Uterus (tissue), 4 donors: ENCODE measurements around the gene RAPGEF5. TPM values are rescaled to one million over a fixed set of nuclear protein-coding genes. Genes with fewer than 3 reads are reported as not detected.

Experiments used
- DNase-seq, 2 donors: peaks; one replicate each; pipeline ENCODE4 v3.0.0-alpha.2; 2019 to 2020
- H3K27ac ChIP-seq, 2 donors: fragments of 200-600 bp; sonication (generic); 1 replicate in 1 of 2; 2 replicates in 1 of 2; pipeline ENCODE4 v1.5.1; 2016 to 2018
- H3K27me3 ChIP-seq, 2 donors: fragments of 200-600 bp; sonication (generic); one replicate each; pipeline ENCODE4 v1.5.1; 2018 to 2019; ENCODE audit warnings: control low read depth in 1 of 2
- H3K36me3 ChIP-seq, 2 donors: fragments of 200-600 bp; sonication (generic); one replicate each; pipeline ENCODE4 v1.5.1; 2019; ENCODE audit warnings: control low read depth in 1 of 2
- H3K4me1 ChIP-seq, 2 donors: fragments of 200-600 bp; sonication (generic); one replicate each; pipeline ENCODE4 v1.5.1; 2018 to 2019; ENCODE audit warnings: control low read depth in 1 of 2
- H3K4me3 ChIP-seq, 2 donors: fragments of 200-600 bp; sonication (generic); 1 replicate in 1 of 2; 2 replicates in 1 of 2; pipeline ENCODE4 v1.5.1; 2018 to 2019; ENCODE audit warnings: mild to moderate bottlenecking in 1 of 2
- H3K9me3 ChIP-seq, 2 donors: fragments of 200-600 bp; sonication (generic); one replicate each; pipeline ENCODE4 v1.5.1; 2019; ENCODE audit warnings: control low read depth in 1 of 2
- POLR2A ChIP-seq, 2 donors: fragments of 450-650 bp; IDR thresholded peaks; one replicate each; pipeline ENCODE4 v1.6.1; 2016; ENCODE audit warnings: antibody characterized with exemption in 2 of 2, mild to moderate bottlenecking in 1 of 2, moderate library complexity in 1 of 2
- intact Hi-C: fragments of 100-400 bp; cut with DNase I; formaldehyde crosslinking; loops from one replicate; pipeline ENCODE4 v1.15.1; 2023; ENCODE audit warnings: low total_unique reads
- total RNA-seq, 4 donors: library from RNA; depleted of rRNA in 3 of 4; stranded (reverse); fragments of >200 nt in 3 of 4; gene quantifications; one replicate each; pipeline versions ENCODE4 v1.1.0 to v1.2.4, GENCODE V29; 2014 to 2023
- TF ChIP-seq, protein P1 (sequence below), 4 experiments: fragments of 200-600 bp in 2 of 4; fragments of 450-650 bp in 2 of 4; sonication (generic) in 2 of 4; IDR thresholded peaks; one replicate each; pipeline ENCODE4 v1.5.1; 2016 to 2019; ENCODE audit warnings: antibody characterized with exemption in 4 of 4, mild to moderate bottlenecking in 2 of 4, moderate library complexity in 1 of 4
- donor health status: DM: yes; HTN: yes; CAD: no.

RAPGEF5 gene
- total RNA-seq, 4 donors from 2014 or later, result 44.7 to 124 (median 55.1) TPM

DNA sequence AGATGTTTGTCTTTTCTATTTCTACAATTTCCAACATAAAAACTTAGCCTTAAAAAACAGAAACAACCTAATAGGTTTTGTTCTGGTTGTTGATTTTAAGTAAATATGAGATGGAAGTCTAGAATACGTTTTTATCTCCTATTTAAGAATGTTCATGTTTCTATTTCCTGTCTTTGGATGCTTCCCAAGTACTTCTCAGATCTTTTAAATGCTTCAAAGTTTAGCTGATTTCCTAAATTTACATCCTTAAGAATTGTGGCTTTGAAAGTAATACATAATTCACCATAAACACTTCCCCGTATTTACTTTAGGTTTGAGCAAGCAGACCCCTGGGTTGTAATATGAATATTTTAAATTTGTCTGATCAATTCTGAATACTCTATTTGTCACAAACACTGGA, 70.5 kb downstream of the RAPGEF5 start:
- Histone ChIP-seq H3K9me3 (no peaks in the 10 kb centered on the region), H3K4me1 (no peaks in the 10 kb centered on the region), H3K27me3 (no peaks in the 10 kb centered on the region), H3K4me3 (no peak overlapping the region), H3K36me3 (no peaks in the 10 kb centered on the region), H3K27ac (no peak overlapping the region)
- no peak for DNase-seq
- intact Hi-C loops, result no loop called here
- TF ChIP-seq, protein P1, sequence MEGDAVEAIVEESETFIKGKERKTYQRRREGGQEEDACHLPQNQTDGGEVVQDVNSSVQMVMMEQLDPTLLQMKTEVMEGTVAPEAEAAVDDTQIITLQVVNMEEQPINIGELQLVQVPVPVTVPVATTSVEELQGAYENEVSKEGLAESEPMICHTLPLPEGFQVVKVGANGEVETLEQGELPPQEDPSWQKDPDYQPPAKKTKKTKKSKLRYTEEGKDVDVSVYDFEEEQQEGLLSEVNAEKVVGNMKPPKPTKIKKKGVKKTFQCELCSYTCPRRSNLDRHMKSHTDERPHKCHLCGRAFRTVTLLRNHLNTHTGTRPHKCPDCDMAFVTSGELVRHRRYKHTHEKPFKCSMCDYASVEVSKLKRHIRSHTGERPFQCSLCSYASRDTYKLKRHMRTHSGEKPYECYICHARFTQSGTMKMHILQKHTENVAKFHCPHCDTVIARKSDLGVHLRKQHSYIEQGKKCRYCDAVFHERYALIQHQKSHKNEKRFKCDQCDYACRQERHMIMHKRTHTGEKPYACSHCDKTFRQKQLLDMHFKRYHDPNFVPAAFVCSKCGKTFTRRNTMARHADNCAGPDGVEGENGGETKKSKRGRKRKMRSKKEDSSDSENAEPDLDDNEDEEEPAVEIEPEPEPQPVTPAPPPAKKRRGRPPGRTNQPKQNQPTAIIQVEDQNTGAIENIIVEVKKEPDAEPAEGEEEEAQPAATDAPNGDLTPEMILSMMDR (IDR thresholded peaks at IDR 0.05), result no peak
- TF ChIP-seq POLR2A (IDR thresholded peaks at IDR 0.05), result no peak

DNA sequence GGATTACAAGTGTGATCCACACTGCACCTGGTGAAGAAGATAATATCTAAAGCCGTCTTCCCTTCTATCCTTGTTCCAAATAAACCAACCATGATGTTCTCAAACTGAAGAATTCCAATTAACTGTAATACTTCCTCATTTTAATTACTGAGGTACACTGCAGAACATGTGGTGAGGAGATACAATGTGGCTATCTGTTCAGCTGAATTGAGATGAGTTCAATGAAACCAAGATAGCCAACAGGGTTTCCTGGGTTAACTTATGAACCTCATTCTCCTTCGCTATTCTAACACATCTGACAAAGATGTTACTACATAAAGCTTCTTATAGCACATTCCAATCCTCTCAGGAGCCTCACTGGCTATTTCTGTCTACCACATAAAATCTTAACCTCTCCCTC, 75.5 kb downstream of the RAPGEF5 start:
- Histone ChIP-seq H3K4me3 (no peak overlapping the region), H3K27me3 (no peaks in the 10 kb centered on the region), H3K36me3 (no peaks in the 10 kb centered on the region), H3K9me3 (no peaks in the 10 kb centered on the region), H3K27ac (no peak overlapping the region), H3K4me1 (no peaks in the 10 kb centered on the region)
- intact Hi-C loops, result no loop called here
- TF ChIP-seq, protein P1 (IDR thresholded peaks at IDR 0.05), result no peak
- no peak for TF ChIP-seq POLR2A (IDR thresholded peaks at IDR 0.05)
- no peak for DNase-seq

DNA sequence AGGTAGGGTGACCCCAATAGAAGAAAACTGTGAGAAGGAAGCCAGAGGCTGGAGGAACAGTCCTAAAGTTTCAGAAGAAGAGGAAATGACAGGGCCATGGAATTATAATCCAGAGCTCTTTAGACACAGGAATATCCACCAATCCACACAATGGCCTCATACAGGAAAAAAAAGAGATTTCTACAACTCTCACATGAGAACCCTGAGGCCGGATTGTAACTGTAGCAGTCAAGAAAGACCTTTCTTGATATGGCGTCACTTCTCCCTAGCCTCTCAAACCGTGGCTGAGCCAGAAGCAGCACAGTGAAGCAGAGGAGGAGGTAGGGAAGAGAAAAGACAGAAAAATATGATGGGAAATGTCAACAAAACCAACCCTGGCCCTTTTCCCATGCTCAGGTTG, 76.9 kb downstream of the RAPGEF5 start:
- H3K36me3 ChIP-seq, result no peaks in the 10 kb centered on the region
- DNase-seq, result no peak
- H3K27me3 ChIP-seq, result no peaks in the 10 kb centered on the region
- TF ChIP-seq, protein P1 (IDR thresholded peaks at IDR 0.05), result no peak
- TF ChIP-seq POLR2A (IDR thresholded peaks at IDR 0.05), result no peak
- H3K4me1 ChIP-seq, result no peaks in the 10 kb centered on the region
- no peak overlapping the region for H3K4me3 ChIP-seq
- no peaks in the 10 kb centered on the region for H3K9me3 ChIP-seq
- intact Hi-C loops, result no loop called here
- no peak overlapping the region for H3K27ac ChIP-seq

DNA sequence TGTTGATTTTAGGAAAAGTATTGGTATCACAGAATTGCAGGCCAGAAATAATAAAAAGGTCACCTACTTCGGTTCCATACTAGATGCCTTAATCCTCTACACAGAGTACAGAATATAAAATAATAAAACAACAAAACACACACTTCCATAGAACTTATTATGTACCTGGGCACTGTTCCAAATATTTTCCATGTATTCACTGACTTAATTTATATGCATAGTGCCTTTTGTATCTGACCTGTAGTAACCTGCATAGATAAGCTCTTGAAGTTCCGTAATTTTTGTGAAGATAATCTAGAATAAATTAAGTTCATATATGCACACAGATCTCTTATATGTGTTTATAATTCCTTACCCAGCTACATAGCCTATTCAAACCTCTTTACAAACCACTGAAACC, 78.3 kb downstream of the RAPGEF5 start:
- H3K4me3 ChIP-seq, result no peak overlapping the region
- no peak for TF ChIP-seq POLR2A (IDR thresholded peaks at IDR 0.05)
- TF ChIP-seq, protein P1 (IDR thresholded peaks at IDR 0.05), result no peak
- no peaks in the 10 kb centered on the region for H3K27me3 ChIP-seq
- intact Hi-C loops, result no loop called here
- no peaks in the 10 kb centered on the region for H3K36me3 ChIP-seq
- no peaks in the 10 kb centered on the region for H3K9me3 ChIP-seq
- DNase-seq, result no peak
- H3K27ac ChIP-seq, result no peak overlapping the region
- no peaks in the 10 kb centered on the region for H3K4me1 ChIP-seq

DNA sequence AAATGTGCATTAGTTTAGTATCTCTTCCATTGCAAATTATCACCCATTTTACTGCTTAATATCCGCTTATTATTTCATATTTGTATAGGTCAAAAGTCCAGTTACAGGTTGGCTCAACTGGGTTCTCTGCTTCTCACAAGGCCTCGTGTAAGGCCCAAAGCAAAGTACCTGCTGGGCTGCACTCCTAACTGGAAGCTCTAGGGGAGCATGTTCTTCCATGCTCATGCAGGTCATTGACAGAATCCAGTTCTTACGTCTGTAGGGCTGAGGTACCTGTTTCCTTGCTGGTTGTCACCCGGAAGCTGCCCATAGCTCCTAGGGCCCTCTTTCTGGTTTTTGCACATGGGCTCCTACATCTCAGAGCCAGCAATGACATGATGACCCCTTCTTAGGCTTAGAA, 79.6 kb downstream of the RAPGEF5 start:
- H3K27me3 ChIP-seq, result no peaks in the 10 kb centered on the region
- H3K27ac ChIP-seq, result no peak overlapping the region
- no peaks in the 10 kb centered on the region for H3K4me1 ChIP-seq
- H3K4me3 ChIP-seq, result no peak overlapping the region
- no peak for DNase-seq
- intact Hi-C loops, result no loop called here
- no peaks in the 10 kb centered on the region for H3K9me3 ChIP-seq
- H3K36me3 ChIP-seq, result no peaks in the 10 kb centered on the region
- TF ChIP-seq, protein P1 (IDR thresholded peaks at IDR 0.05), result no peak
- TF ChIP-seq POLR2A (IDR thresholded peaks at IDR 0.05), result no peak
